Measurements from ENCODE around the gene WDR93.

Gene WDR93

GRCh38 chr15:89740137-89740536 is 49.5 kb downstream of the WDR93 start:
- peak; percentile 97 for ATAC-seq
- TF ChIP-seq TOX (CRISPR knock-in tag; IDR thresholded peaks at IDR 0.05; ENCODE audit: borderline replicate concordance) = no peak
- no peak for TF ChIP-seq BACH2 (CRISPR knock-in tag; IDR thresholded peaks at IDR 0.05; ENCODE audit: borderline replicate concordance)
- TF ChIP-seq POU6F1 (CRISPR knock-in tag; IDR thresholded peaks at IDR 0.05; ENCODE audit: borderline replicate concordance, low read depth) = no peak
- no peak for TF ChIP-seq ARNTL (CRISPR knock-in tag; IDR thresholded peaks at IDR 0.05; ENCODE audit: borderline replicate concordance, low read depth)

- no peak for ATAC-seq
- TF ChIP-seq ZNF8 (CRISPR knock-in tag; IDR thresholded peaks at IDR 0.05) = no peak
- no peak for TF ChIP-seq CSDC2 (CRISPR knock-in tag; IDR thresholded peaks at IDR 0.05)
- TF ChIP-seq, protein P1, sequence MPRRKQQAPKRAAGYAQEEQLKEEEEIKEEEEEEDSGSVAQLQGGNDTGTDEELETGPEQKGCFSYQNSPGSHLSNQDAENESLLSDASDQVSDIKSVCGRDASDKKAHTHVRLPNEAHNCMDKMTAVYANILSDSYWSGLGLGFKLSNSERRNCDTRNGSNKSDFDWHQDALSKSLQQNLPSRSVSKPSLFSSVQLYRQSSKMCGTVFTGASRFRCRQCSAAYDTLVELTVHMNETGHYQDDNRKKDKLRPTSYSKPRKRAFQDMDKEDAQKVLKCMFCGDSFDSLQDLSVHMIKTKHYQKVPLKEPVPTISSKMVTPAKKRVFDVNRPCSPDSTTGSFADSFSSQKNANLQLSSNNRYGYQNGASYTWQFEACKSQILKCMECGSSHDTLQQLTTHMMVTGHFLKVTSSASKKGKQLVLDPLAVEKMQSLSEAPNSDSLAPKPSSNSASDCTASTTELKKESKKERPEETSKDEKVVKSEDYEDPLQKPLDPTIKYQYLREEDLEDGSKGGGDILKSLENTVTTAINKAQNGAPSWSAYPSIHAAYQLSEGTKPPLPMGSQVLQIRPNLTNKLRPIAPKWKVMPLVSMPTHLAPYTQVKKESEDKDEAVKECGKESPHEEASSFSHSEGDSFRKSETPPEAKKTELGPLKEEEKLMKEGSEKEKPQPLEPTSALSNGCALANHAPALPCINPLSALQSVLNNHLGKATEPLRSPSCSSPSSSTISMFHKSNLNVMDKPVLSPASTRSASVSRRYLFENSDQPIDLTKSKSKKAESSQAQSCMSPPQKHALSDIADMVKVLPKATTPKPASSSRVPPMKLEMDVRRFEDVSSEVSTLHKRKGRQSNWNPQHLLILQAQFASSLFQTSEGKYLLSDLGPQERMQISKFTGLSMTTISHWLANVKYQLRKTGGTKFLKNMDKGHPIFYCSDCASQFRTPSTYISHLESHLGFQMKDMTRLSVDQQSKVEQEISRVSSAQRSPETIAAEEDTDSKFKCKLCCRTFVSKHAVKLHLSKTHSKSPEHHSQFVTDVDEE (CRISPR knock-in tag; IDR thresholded peaks at IDR 0.05) = no peak
- TF ChIP-seq, protein P2, sequence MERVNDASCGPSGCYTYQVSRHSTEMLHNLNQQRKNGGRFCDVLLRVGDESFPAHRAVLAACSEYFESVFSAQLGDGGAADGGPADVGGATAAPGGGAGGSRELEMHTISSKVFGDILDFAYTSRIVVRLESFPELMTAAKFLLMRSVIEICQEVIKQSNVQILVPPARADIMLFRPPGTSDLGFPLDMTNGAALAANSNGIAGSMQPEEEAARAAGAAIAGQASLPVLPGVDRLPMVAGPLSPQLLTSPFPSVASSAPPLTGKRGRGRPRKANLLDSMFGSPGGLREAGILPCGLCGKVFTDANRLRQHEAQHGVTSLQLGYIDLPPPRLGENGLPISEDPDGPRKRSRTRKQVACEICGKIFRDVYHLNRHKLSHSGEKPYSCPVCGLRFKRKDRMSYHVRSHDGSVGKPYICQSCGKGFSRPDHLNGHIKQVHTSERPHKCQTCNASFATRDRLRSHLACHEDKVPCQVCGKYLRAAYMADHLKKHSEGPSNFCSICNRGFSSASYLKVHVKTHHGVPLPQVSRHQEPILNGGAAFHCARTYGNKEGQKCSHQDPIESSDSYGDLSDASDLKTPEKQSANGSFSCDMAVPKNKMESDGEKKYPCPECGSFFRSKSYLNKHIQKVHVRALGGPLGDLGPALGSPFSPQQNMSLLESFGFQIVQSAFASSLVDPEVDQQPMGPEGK (CRISPR knock-in tag; IDR thresholded peaks at IDR 0.05; ENCODE audit: borderline replicate concordance) = no peak
- TF ChIP-seq TCF4 (CRISPR knock-in tag; IDR thresholded peaks at IDR 0.05; ENCODE audit: borderline replicate concordance) = no peak
- no peak for TF ChIP-seq ZFP30 (CRISPR knock-in tag; IDR thresholded peaks at IDR 0.05)
- TF ChIP-seq ISL1 (CRISPR knock-in tag; IDR thresholded peaks at IDR 0.05) = no peak
- no peak for TF ChIP-seq GLIS3 (CRISPR knock-in tag; IDR thresholded peaks at IDR 0.05)
- no peak for TF ChIP-seq ESRRG (CRISPR knock-in tag; IDR thresholded peaks at IDR 0.05)
- TF ChIP-seq SNAI2 (CRISPR knock-in tag; IDR thresholded peaks at IDR 0.05) = no peak
- no peak for TF ChIP-seq ZNF565 (CRISPR knock-in tag; conservative IDR thresholded peaks at IDR 0.05; ENCODE audit: low read depth)
- TF ChIP-seq POU6F1 (CRISPR knock-in tag; IDR thresholded peaks at IDR 0.05; ENCODE audit: borderline replicate concordance, low read depth) = no peak
Observed at GRCh38 chr15:89743011-89743410, 52.4 kb downstream of the WDR93 start.

GRCh38 chr15:89743594-89743993 is 53.0 kb downstream of the WDR93 start:
- no peak for TF ChIP-seq ZNF8 (CRISPR knock-in tag; IDR thresholded peaks at IDR 0.05)
- TF ChIP-seq GLIS3 (CRISPR knock-in tag; IDR thresholded peaks at IDR 0.05) = no peak
- no peak for TF ChIP-seq CSDC2 (CRISPR knock-in tag; IDR thresholded peaks at IDR 0.05)
- no peak for TF ChIP-seq RARB (CRISPR knock-in tag; IDR thresholded peaks at IDR 0.05)
- no peak for TF ChIP-seq ZFP30 (CRISPR knock-in tag; IDR thresholded peaks at IDR 0.05)
- TF ChIP-seq POU6F1 (CRISPR knock-in tag; IDR thresholded peaks at IDR 0.05; ENCODE audit: borderline replicate concordance, low read depth) = no peak
- no peak for TF ChIP-seq ARNTL (CRISPR knock-in tag; IDR thresholded peaks at IDR 0.05; ENCODE audit: borderline replicate concordance, low read depth)
- no peak for ATAC-seq

GRCh38 chr15:89745131-89745530 is 54.5 kb downstream of the WDR93 start:
- ATAC-seq = no peak
- no peak for TF ChIP-seq ESRRG (CRISPR knock-in tag; IDR thresholded peaks at IDR 0.05)
- no peak for TF ChIP-seq CSDC2 (CRISPR knock-in tag; IDR thresholded peaks at IDR 0.05)
- no peak for TF ChIP-seq PPARA (CRISPR knock-in tag; IDR thresholded peaks at IDR 0.05; ENCODE audit: borderline replicate concordance)
- TF ChIP-seq ZNF8 (CRISPR knock-in tag; IDR thresholded peaks at IDR 0.05) = no peak
- TF ChIP-seq ZFP3 (CRISPR knock-in tag; IDR thresholded peaks at IDR 0.05) = no peak
- TF ChIP-seq ZNF70 (CRISPR knock-in tag; IDR thresholded peaks at IDR 0.05) = no peak
- TF ChIP-seq ISL1 (CRISPR knock-in tag; IDR thresholded peaks at IDR 0.05) = no peak
- TF ChIP-seq ZNF565 (CRISPR knock-in tag; conservative IDR thresholded peaks at IDR 0.05; ENCODE audit: low read depth) = no peak

Measured in SK-N-SH treated with all-trans-retinoic acid at 6 μM for 48 hours (cell line).